Measurements from ENCODE around the gene PLA2G4C.
A peak's percentile ranks its signal among the peaks of the same experiment; 100 is the strongest.

Gene PLA2G4C, protein sequence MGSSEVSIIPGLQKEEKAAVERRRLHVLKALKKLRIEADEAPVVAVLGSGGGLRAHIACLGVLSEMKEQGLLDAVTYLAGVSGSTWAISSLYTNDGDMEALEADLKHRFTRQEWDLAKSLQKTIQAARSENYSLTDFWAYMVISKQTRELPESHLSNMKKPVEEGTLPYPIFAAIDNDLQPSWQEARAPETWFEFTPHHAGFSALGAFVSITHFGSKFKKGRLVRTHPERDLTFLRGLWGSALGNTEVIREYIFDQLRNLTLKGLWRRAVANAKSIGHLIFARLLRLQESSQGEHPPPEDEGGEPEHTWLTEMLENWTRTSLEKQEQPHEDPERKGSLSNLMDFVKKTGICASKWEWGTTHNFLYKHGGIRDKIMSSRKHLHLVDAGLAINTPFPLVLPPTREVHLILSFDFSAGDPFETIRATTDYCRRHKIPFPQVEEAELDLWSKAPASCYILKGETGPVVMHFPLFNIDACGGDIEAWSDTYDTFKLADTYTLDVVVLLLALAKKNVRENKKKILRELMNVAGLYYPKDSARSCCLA

DNA sequence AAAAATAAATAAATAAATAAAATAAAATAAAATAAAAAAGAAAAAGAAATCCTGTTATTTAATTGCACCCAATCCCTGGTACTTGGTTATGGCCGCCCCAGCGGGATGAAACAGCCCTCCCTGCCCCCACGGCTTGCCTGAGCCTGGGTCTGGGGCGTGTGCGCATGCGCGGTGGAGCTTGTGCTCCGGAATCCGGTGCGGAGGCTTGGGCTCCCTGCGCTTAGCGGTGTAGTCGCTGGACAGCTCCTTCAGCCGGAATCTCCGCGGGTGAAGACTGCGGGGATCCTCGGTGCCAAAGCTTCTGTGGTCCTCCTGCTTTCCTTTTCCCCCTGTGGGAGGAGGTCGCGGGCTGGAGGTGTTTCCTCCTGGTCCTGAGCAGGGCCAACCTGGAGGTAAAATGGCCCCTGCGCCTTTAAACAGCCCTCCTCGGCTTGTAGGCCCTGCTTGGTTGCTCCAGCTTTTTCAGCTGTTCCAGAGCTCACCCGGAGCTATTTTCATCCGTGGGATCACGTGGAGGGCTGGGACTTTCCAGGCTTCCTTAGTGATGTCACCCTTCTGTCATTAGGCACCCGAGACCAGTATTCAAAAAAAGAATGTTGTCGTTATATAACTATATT, at the start of gene PLA2G4C:
PLA2G4C (minus strand) TSS at position 468 of the 617 bp plus-strand sequence. CDS start 4,288 bp downstream, outside the sequence.
- DNase-seq, result peak; percentile 76

DNA sequence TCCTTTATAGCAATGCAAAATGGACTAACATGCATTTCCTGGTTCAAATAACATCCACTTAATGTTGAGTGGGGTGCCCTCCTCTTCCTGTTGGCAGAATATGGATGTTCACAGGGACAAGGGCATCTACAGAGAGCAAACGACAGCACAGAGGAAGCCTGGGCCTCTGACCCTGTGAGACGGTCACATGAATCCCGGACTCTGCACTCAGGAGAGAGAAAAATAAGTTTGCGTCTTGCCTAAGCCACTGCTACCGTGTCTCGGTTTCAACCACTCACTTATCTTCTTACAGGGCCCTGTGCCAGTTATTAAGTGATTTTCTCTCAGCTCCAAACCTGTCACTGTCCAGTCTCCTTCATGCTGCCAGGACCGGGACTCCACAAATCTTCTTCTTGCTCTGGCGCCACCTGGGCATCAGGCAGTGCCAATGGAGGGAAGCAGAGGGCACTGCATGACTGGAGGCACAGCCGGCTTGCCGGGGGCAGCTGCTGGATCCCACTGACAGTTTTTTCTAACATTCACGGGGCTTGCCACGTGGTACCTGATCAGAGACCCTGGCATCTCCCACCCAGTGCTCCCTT, 47.7 kb upstream of the PLA2G4C start:
- no peak for DNase-seq

DNA sequence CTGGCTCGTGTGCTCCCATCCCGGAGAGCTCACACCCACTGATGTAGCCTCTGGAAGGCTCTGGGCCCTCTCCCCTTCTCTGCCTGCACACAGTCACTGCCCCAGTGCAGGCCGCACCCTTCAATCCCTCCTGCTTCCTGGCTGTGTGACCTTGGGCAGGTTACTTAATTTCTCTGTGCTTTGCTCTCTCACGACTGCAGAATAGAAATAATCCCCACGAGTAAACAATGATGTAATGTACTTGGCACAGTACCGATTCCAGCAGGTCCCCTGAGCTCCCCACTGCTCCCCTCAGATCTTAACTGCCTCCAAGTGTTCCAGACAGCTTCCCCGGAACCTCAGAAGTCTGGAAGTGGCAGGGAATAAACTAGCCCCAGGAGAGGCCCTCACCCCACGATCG, 43.4 kb upstream of the PLA2G4C start:
- no peak for DNase-seq

DNA sequence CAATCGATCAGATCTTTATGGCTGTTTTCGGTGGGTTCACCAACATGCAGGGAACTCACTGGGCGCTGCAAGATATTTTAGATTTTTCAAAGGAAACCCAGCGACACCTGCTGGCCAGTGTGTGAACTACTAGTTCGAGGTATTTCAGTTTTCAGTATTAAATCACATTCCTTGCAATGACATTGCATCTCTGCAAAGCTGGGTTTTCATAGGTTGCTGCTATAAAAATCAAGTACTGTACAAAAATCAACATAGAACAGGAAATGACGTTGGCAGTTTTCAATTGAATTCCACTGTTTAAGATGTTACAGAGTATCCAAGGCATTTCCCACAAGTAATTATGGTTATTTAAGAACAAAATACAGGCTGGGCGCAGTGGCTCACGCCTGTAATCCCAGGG, 41.9 kb upstream of the PLA2G4C start:
- no peak for DNase-seq

DNA sequence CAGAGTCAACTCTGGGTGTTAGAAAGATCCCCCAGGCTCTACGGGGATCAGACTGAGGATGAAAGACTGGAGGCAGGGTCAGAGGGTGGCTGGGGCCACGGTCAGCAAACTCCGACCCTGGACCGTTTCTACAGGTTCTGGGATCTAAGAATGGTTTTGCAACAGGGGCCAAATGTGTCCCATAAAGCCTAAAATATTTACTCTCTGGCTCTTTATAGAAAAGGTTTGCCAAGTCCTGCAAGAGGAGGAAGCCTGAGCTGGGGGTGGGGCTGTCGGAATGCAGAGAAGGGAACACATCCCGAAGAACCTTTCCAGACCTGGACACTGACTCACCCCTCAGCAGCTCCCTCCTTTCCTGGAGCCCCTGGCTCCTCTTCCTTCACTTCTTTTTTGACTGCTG, 38.8 kb upstream of the PLA2G4C start:
- DNase-seq, result no peak

DNA sequence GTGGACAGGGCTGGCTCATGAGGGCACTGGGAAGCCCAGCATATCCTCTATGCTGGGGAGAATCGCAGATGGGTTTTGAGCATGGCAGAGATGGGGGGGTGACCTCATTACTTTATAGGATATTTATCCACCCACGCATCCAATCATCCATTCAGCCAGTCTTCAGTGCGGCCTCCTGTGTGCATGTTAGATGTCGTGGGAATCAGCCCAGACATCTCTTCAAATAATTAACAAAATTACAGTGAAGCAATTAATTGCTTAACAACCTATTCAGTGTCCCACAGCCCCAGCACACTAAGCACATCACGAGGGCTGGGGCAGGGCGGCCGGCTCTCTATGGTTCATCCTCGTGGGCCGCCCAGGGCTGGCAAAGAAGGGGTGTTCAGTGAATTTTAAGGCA, 38.0 kb upstream of the PLA2G4C start:
- DNase-seq, result no peak

DNA sequence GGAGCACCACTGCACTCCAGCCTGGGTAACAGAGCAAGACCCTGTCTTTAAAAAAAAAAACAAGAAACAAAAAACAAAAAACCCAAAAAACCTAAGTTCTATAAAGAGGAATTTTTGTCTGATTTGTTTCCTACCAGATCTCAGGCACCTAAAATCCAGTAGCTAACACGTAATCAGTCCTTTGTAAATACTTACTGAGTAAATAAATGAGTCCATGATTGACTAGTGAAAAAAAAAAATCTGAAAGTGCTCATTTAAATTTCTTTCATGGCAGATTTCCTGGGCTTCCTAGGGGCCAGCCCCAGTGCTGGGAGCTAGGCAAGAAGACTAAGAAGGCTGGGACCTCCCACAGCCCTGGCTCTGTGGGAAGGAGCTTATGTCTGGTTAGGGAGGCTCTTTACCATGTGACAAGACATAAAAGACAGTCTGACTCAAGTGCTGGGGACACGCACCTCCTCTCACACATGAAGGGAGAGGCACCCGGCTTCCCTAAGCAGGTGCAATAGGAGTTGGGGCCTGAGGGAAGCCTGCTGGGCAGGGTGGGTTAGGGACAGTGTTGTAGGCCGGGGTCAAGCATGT, 37.1 kb upstream of the PLA2G4C start:
- DNase-seq, result no peak

DNA sequence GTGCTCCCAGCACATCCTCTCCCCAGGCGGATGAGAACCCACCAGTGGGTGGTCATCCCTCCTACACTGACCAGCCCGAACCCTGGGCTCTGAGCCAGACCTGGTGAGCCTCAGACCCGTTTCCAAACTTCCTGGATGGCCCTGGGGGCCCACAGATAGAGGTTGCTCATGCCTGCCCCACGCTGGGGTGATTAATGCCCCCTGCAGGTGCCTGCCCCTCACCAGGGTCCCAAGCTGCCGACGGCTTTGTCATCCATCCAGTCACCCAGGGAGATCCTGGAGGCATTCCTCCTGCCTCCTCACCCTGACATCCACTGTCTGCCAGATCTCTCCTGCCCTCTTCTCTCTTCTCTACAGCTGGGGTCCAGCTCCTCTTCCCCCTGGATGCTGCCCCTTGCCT, 28.4 kb upstream of the PLA2G4C start:
- DNase-seq, result no peak

DNA sequence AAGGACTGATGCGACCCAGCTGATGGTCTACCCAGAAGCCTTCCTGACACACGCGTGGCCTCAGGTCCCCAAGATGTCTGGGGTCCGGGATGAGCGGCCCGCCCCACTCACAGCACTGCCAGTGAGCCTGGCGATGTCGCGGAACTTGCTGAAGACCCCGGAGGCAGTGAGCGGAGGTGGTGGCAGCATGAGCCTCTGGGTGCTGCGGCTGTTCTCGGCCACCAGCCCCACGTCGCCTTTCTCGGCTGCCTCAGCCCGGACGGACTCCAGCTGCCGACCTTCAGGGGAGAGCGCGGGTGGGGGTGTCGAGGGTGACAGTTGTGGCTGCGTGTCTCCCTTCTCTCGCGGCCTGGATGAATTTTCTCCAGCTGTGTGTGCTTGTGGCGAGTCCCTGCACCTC, 26.8 kb upstream of the PLA2G4C start:
- no peak for DNase-seq

DNA sequence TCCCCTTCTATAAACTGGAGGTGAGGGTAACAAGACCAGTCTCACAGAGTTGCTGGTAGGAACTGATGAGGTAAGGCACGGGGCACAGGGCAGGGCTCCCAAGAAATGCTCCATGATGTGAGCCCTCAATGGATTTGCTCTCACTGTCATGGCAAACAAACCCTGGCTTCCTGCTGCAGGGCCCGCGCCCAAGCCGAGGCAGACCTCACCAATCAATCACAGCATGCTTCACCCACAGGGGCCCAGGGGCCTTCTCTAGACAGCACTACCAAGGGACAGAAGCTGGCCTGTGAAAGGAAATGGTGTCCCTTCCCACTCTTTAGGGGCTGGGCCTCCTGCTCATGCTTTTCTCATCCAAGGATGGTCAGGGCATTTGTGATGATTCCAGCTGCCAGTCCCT, 25.9 kb upstream of the PLA2G4C start:
- no peak for DNase-seq

DNA sequence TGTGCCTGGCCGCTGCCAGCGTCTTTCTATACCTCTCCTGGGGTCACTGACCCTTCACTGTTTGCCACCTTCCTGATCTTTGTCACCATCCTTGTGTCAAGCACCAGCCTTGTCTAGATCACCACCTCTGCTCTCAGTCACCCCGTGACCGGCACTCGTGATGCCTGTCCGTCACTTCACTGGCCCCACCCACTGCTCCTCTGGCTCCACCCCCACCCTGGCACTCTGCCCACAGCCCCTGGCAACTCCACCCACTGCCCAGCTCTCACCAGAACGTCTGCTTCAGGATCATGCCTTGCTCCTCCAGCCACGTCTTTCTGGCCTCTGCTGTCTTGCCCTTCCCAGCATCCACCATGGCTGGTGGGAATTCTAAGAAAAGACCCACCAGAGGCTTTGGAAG, 24.8 kb upstream of the PLA2G4C start:
- no peak for DNase-seq

DNA sequence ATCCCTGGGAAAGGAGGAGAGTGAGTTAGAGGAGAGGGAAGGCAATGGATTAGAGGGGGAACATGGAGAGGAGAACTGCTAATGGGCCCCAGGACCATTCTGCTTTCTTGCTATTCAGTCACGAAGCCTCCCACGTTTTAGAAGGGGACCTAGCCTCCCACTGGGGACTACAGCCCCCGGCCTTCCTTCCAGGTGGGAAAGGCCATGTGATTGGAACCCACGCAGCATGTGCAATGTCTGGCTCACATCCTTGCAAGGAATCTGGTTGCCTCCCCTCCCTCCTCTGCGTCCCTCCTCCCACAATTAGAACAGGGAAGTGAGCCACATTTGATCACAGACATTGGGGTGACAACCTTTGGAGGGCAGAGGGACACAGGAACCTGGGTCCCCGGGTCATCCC, 22.5 kb upstream of the PLA2G4C start:
- no peak for DNase-seq

DNA sequence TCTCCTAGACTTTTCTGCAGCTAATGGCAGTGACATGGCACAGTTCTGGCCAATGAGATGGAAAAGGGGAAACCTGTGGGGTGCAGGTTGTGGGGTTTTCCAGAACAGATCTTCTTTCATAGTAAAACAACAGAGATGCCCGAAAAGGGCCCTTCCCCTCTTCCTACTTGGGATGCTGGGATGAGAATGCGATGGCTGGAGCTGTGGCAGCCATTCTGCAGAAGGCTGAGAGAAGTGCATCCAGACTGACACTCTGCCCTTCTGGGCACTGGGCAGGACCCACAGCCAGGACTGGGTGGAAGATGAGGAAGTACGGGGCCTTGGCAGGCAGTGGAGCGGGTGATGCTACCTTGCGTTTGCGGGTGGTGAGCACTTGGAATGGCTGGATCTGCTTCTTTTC, 16.9 kb upstream of the PLA2G4C start:
- no peak for DNase-seq

DNA sequence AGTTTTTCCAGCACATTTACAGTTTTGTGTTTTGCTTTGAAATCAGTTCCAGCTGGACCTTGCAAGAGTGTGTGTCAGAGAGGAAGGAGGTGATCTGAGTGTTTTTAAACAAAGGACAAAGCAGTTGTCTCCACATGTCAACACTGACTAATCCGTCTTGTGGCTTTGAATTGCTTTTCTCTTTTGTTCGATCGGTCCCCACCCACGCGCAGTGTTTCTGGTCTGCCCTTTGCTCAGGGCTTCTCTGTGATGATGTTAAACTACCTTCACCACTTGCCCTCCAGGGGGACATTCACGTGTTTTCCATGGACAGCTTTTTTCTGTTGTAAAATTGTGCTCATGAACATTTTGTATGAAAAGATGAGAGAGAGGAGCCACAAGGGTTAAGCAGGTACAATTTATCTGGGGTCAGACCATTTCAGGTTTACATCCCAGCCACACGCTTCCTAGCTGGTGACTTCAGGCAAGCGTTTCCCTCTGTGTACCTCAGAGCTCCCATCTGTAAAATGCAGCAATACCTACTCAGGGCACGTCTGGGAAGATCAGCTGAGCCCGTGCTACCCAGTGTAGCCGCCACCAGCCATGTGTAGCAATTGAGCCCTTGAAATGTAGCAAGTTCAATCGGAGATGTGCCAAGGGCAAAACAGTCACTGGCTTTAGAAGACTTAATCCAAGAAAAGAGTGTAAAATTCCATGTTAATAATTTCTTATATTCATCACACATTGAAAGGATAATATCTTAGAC, 13.5 kb upstream of the PLA2G4C start:
- no peak for DNase-seq

DNA sequence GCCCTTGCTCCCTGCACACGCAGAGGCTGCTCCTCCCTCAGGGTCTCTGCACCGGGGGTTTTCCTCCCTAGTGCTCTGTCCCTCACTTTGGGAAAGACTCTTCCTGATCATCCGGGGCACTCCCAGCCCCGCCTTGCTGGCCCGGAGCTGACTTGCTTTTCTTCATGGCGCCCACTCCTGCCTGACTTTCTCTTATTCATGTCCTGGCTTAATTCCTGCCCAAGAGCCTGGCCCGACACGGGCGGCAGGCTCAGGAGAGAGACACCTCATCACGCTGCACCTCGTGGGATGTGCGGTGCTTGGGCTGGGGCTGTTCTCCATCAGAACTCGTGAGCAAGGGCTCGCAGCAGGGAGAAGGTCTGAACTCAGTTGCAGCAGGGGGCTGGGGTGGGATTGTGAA, 11.8 kb upstream of the PLA2G4C start:
- DNase-seq, result no peak

DNA sequence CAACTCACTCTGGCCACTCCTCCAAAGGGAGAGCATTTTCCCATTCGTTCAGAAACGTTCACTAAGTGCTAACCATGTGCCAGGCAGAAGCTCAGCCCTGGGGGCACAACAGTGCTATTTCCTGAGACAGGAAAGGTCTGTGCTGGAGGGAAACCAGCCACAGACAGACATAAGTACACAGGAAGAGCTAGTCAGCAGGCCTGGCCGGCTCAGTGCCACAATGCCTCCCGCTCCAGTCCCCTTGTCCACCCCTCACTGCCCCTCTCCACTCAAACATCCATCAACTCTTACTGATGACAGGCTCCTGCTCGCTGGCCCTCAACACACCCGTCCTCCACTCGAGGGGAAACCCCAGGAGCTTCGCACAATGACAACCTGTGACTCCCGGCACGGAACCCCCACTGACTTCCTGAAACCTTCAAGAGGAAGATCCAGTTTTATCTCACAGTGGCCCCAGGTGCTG, 11.3 kb upstream of the PLA2G4C start:
- no peak for DNase-seq

DNA sequence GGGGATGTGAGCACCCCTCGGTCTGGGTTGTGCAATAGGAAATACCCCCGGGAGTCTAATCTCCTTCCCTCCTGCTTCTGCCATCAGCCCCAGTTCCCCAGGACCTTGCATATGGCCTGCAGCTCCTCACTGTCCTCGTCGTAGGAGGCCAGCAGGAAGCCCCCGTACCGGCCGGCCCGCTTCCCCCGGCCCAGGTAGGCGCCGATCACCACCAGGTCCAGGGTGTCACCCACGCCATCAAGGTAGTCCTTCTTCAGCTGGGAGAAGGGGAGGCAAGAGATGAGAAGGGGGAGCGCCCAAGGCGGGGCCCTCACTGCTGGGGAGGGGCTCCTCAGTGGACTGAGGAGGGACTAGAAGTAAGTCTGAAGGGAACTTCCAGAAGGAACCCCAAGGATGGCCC, 10.4 kb upstream of the PLA2G4C start:
- DNase-seq, result no peak

DNA sequence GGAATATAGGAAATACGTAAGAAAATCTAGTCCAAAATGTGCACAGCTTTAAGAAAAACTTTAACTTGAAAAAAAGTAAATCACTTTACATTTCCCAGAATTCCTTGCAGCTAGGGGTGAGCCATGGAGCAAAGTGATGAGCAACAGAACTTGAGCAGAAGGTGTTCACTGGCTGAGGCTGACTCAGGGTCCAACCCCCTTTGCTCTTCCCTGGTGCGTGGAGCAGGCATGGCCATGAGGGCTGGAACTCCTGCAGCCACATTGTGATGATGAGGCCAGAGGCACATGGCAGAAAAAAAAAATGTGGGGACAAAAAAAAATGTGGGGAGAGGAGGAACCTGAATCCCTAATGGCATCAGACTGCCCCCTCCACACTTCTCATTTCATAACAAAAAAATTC, 9.9 kb upstream of the PLA2G4C start:
- no peak for DNase-seq

DNA sequence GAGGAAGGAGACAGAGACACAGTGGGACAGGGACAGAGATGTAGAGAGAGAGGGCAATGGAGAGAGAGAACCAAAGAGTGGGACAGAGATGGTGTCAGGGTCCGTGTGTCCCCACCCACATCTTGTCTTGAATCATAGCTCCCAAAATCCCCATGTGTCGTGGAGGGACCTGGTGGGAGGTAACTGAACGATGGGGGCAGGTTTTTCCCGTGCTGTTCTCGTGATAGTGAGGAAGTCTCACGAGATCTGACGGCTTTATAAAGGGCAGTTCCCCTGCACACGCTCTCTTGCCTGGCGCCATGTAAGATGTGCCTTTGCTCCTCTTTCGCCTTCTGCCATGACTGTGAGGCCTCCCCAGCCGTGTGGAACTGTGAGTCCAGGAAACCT, 7.5 kb upstream of the PLA2G4C start:
- no peak for DNase-seq

DNA sequence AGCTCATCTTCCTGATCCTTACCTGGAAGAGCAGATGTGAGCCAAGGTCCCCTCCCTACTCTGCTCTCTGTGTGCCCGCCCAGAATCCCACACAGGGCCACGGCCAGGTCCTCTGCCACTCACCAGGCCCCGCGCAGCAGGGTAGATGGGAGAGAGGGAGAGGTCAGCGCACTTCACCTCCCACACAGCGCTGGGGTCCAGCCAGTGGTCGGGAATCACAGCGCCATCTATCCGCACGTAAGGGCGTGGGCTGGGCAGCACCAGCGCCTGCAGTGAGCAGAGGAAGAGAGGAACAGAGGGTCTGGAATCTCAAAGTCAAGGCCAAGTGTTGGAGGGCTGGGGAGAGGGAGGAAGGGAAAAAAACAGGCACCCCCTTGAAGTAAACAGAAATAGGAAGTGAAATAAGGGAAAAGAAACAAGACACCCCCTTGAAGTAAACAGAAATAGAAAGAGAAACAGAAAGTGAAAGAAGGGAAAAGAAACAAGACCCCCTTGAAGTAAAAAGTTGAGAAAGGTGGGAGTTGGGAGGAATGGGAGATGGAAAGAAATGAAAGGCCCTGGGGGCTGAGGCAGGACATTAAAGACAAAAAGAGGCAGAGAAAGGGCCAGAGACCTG, 7.0 kb upstream of the PLA2G4C start:
- DNase-seq, result no peak

DNA sequence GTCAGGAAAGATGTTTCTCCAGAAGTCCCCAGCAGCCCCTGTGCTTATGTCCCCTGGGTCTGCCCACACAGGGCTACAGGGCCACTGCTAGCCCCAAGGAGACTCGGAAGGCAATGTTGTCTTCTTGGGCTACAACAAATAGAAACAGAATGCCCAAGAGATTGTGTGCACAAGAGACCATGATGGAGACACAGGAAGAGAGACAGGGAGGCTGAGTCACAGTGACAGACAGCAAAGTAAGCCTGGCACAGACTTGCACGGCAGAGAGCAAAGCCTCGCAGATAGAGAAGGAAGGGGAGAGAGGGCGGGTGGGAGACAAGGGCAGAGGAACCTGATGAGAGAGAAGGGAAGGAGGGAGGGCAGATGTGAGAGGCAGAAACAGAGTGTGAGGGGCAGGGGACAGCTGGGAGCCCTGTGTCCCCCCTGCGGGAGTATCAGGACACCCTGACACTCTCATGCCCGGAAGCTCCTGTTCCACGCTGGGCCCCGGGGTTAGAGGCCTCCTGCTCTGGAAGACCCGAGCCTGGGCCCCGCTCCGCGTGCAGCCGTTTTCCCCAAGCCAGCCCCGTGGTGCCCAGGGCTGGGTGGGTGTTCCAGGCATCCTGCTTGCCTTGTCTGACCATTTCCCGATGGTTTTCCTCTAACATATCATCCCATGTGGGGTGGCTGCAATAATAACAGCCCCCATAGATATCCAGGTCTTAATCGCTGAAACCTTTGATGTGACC, 2.7 kb upstream of the PLA2G4C start:
- no peak for DNase-seq

DNA sequence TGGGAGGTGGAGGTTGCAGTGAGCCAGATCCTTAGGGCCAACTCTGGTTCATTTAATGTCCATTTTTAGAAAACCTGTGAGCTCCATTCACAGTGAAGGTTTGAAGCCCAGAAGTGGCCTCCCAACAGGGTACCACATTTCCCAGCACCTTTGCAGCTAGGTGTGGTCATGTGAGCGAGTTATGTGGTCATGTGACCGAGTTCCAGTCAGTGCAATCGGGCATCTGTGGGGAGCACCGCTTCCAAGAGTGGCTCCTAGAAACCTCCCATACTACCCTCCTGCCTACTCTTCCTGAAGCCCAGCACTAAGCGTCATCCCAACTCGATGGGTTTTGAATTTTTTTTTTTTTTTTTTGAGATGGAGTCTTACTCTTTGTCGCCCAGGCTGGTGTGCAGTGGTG, 663 bp upstream of the PLA2G4C start:
- no peak for DNase-seq

Data from NCI-H1048 (cell line).